Ovary (tissue), 3 donors: ENCODE measurements around the gene VCL.

Source experiments
- CTCF ChIP-seq, 3 donors: fragments of 450-650 bp in 2 of 3; fragments of 200-600 bp in 1 of 3; IDR thresholded peaks; one replicate each; pipeline versions ENCODE4 v1.5.1 to v1.8.0; 2016 to 2022; ENCODE audit warnings: antibody characterized with exemption in 3 of 3, mild to moderate bottlenecking in 1 of 3
- EP300 ChIP-seq: sonication (generic); formaldehyde crosslinking; IDR thresholded peaks from one replicate; pipeline ENCODE4 v1.6.1; 2017; ENCODE audit warnings: antibody characterized with exemption
- POLR2A ChIP-seq: fragments of 450-650 bp; IDR thresholded peaks from one replicate; pipeline ENCODE4 v1.6.1; 2017; ENCODE audit warnings: antibody characterized with exemption, mild to moderate bottlenecking, moderate library complexity
- donor health status: DM: no; HTN: no; CAD: no.

GRCh38 chr10:74156919-74157289 is 159.0 kb downstream of the VCL start:
- TF ChIP-seq CTCF (IDR thresholded peaks at IDR 0.05) (no peak), EP300 (no peak), POLR2A (no peak)
